ENCODE measurements around the gene TCF4.

- no peak for TF ChIP-seq ZNF8 (CRISPR knock-in tag; IDR thresholded peaks at IDR 0.05)
- TF ChIP-seq BACH2 (CRISPR knock-in tag; IDR thresholded peaks at IDR 0.05; ENCODE audit: borderline replicate concordance): no peak
- TF ChIP-seq, protein P1, sequence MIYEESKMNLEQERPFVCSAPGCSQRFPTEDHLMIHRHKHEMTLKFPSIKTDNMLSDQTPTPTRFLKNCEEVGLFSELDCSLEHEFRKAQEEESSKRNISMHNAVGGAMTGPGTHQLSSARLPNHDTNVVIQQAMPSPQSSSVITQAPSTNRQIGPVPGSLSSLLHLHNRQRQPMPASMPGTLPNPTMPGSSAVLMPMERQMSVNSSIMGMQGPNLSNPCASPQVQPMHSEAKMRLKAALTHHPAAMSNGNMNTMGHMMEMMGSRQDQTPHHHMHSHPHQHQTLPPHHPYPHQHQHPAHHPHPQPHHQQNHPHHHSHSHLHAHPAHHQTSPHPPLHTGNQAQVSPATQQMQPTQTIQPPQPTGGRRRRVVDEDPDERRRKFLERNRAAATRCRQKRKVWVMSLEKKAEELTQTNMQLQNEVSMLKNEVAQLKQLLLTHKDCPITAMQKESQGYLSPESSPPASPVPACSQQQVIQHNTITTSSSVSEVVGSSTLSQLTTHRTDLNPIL (CRISPR knock-in tag; IDR thresholded peaks at IDR 0.05; ENCODE audit: low read depth): no peak
Measured at GRCh38 chr18:55605733-55606338, 17.8 kb upstream of the TCF4 start.

Measured in SK-N-SH treated with all-trans-retinoic acid at 6 μM for 48 hours (cell line).